Neural crest cell (in vitro differentiated cells): ENCODE results near the gene LBX1. TPM values are rescaled to one million over a fixed set of nuclear protein-coding genes. Genes with fewer than 3 reads are reported as not detected.

Experiments
- DNase-seq: peaks from one replicate; pipeline ENCODE4 v3.0.0; 2021; ENCODE audit warnings: low read depth, mixed read lengths, low spot score
- H3K27ac Mint-ChIP-seq: one replicate; pipeline ENCODE4 v1.8.0; 2021; ENCODE audit warnings: mild to moderate bottlenecking, mixed read lengths; ENCODE audit not compliant: unreplicated experiment
- H3K27me3 Mint-ChIP-seq: 2 replicates; pipeline ENCODE4 v1.8.0; 2021; ENCODE audit warnings: low read depth, mild to moderate bottlenecking, mixed read lengths
- H3K36me3 Mint-ChIP-seq: 2 replicates; pipeline ENCODE4 v1.8.0; 2021; ENCODE audit warnings: low read depth, mild to moderate bottlenecking, mixed read lengths
- H3K4me1 Mint-ChIP-seq: 2 replicates; pipeline ENCODE4 v1.8.0; 2021; ENCODE audit warnings: mixed read lengths
- H3K4me3 Mint-ChIP-seq: one replicate; pipeline ENCODE4 v1.8.0; 2021; ENCODE audit warnings: mild to moderate bottlenecking, mixed read lengths
- H3K9me3 Mint-ChIP-seq: 2 replicates; pipeline ENCODE4 v1.8.0; 2021; ENCODE audit warnings: mixed read lengths
- CTCF ChIP-seq: fragments of 200-600 bp; sonication (generic); conservative IDR thresholded peaks from 2 replicates; pipeline ENCODE4 v1.5.0; 2021; ENCODE audit warnings: antibody characterized with exemption, mild to moderate bottlenecking
- total RNA-seq: library from RNA; stranded (reverse); gene quantifications from 2 replicates; pipeline ENCODE4 v1.2.1, GENCODE V29; 2021

The LBX1 gene
- total RNA-seq, 1 donor from 2014 or later = 1.1 TPM

- Mint-ChIP-seq H3K4me1 (no peaks in the 10 kb centered on the region), H3K4me3 (no peak overlapping the region), H3K27me3 (peaks cover 73% of the 10 kb centered on the region), H3K36me3 (no peaks in the 10 kb centered on the region), H3K9me3 (no peaks in the 10 kb centered on the region), H3K27ac (no peak overlapping the region)
- TF ChIP-seq CTCF = no peak
- DNase-seq = no peak
These were observed 33.3 kb downstream of the LBX1 start for GRCh38 chr10:101195921-101196320.

DNA sequence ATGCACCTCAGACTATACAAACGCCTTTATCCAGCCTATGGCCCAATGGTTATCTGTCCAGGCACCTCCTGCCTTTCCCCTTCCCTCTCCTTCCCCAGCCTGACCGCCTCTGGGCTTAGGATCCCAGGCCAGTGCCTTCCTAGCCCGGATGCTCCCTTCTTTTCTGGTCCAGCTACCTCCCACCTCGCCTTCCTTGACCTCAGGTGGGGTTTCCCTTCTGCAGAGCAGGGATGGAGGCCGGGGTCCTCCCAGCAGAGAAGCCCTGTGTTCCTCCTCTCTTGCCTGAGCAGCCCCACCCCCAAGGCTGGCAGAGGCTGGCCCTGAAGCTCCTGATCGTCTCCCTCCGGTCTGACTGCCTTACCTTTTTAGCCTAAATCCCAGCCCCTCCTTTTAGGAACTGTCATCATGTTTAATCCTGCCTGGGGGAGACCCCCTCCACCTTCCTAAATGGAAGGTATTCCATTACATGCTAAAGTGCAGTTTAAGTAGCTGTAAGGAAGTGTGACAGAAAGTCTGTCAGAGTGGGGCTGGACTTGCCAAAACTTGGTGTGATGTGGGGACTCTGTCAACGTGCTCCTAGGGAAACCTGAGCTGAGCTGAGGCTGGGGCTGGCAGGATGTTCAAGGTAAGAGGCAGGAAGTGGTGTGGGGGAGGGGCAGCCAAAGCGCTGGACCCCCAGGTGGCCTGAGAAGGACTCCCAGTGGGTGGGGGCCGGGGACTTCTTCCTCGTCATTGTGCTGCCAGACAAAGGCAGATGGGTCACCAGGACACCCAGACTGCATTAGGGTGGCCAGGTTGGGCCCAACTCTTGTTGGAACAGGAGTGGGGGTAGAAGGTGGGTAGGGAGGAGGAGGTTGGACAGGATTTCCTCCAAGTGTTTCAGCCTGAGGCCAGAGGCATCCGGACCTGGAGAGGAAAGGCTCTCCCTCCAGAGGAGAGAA, 39.5 kb downstream of the LBX1 start:
- no peak for TF ChIP-seq CTCF
- no peak for DNase-seq
- peak overlapping the region; percentile 73 for H3K27ac Mint-ChIP-seq

DNA sequence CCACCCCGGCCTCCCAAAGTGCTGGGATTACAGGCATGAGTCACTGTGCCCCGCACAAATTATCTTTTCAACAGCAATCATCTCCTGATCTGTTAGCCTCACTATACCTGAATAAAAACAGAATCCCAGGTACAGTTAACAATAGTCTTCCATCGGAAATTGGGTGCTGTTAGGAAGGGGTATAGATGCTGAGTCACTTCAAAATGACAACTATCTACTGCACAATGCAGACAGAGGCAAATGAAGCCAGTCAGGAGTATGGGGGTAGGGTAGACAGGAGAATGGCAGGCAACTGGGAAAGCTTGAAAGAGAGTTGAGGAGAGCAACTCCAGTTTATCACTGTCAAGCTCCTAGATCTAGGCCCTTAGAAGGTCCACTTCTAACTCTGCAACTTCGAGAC, 40.3 kb downstream of the LBX1 start:
- no peaks in the 10 kb centered on the region for H3K9me3 Mint-ChIP-seq
- no peaks in the 10 kb centered on the region for H3K36me3 Mint-ChIP-seq
- no peaks in the 10 kb centered on the region for H3K4me1 Mint-ChIP-seq
- no peak for DNase-seq
- no peak overlapping the region for H3K4me3 Mint-ChIP-seq
- no peak for TF ChIP-seq CTCF
- H3K27ac Mint-ChIP-seq = no peak overlapping the region
- H3K27me3 Mint-ChIP-seq = peaks cover 39% of the 10 kb centered on the region

More for the DNA sequence above, 39.5 kb downstream of the LBX1 start:
- Mint-ChIP-seq H3K36me3 (no peaks in the 10 kb centered on the region), H3K27me3 (peaks cover 42% of the 10 kb centered on the region), H3K4me3 (no peak overlapping the region), H3K4me1 (no peaks in the 10 kb centered on the region), H3K9me3 (no peaks in the 10 kb centered on the region)

DNA sequence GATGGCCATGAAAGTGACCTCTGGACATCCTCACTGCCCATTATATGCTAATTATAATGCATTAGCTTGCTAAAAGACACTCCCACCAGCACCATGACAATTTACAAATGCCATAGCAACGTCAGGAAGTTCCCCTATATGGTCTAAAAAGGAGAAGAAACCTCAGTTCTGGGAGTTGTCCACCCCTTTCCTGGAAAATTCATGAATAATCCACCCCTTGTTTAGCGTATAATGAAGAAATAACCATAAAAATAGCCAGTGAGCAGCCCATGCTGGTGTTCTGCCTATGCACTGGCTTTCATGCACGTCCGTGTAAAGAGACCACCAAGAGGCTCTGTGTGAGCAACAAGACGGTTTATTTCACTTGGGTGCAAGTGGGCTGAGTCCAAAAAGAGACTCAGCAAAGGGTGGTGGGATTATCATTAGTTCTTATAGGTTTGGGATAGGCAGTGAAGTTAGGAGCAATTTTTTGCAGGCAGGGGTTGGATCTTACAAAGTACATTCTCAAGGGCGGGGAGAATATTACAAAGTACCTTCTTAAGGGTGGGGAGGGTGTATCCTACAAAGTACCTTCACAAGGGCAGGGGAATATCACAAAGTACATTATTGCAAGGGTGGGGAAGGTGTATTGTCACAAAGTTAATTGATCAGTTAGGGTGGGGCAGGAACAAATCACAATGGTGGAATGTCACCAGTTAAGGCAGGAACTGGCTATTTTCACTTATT, 45.6 kb downstream of the LBX1 start:
- H3K36me3 Mint-ChIP-seq = no peaks in the 10 kb centered on the region
- no peak for TF ChIP-seq CTCF
- DNase-seq = no peak
- H3K4me1 Mint-ChIP-seq = no peaks in the 10 kb centered on the region
- H3K27me3 Mint-ChIP-seq = peaks cover 31% of the 10 kb centered on the region
- no peak overlapping the region for H3K4me3 Mint-ChIP-seq
- no peak overlapping the region for H3K27ac Mint-ChIP-seq
- H3K9me3 Mint-ChIP-seq = no peaks in the 10 kb centered on the region

DNA sequence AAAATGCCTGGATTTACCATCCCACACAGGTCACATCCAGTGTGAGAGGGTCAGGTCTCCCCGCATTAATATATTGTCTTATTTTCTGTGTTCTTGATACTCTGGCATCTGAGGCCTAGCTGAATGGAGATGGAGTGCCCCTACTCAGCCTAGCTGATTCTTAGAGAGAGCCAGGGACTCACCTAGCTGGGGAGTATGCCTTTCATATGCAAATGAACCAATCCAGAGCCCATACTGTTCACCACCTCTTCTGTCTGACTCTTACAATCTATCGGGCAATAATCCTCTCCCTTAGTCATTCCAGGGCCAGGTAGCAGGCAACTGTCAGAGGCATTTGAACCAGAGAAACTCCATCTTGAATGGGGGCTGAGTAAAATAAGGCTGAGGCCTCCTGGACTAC, 46.3 kb downstream of the LBX1 start:
- no peaks in the 10 kb centered on the region for H3K4me1 Mint-ChIP-seq
- no peak overlapping the region for H3K4me3 Mint-ChIP-seq
- H3K27me3 Mint-ChIP-seq = peaks cover 37% of the 10 kb centered on the region
- H3K36me3 Mint-ChIP-seq = no peaks in the 10 kb centered on the region
- TF ChIP-seq CTCF = no peak
- H3K9me3 Mint-ChIP-seq = no peaks in the 10 kb centered on the region
- H3K27ac Mint-ChIP-seq = no peak overlapping the region
- DNase-seq = no peak

Other genes starting within 250 kb of the LBX1 start
- gene MRPL43, start 242.0 kb downstream of the LBX1 start, total RNA-seq = 62.9 and 64.0 TPM in 2 replicates
- 14.3 and 14.6 TPM in 2 replicates for gene TWNK, start 241.9 kb downstream of the LBX1 start, total RNA-seq
- gene LZTS2, start 229.7 kb downstream of the LBX1 start, total RNA-seq = 70.8 and 71.0 TPM in 2 replicates
- gene PDZD7, start 198.3 kb downstream of the LBX1 start, total RNA-seq = 0.50 and 0.68 TPM in 2 replicates
- gene SFXN3, start 198.2 kb downstream of the LBX1 start, total RNA-seq = 1.9 and 2.1 TPM in 2 replicates
- gene KAZALD1, start 167.5 kb downstream of the LBX1 start, total RNA-seq = 1.4 and 2.9 TPM in 2 replicates
- gene TLX1, start 98.2 kb downstream of the LBX1 start, total RNA-seq = 0.16 and 0.33 TPM in 2 replicates
- gene BTRC, start 124.7 kb upstream of the LBX1 start, total RNA-seq = 35.5 and 37.0 TPM in 2 replicates